MM.1S (cell line): Measurements from ENCODE around the gene TSPOAP1.

ENCODE experiments used
- DNase-seq: peaks from one replicate; pipeline ENCODE4 v3.0.0-alpha.2; 2015
- H2AFZ ChIP-seq: fragments of 300-600 bp; sonication (generic); 2 replicates; pipeline ENCODE4 v1.6.0; 2016; ENCODE audit warnings: antibody characterized with exemption, low read length
- H3F3A ChIP-seq: fragments of 300-600 bp; sonication (generic); 2 replicates; pipeline ENCODE4 v1.6.1; 2016; ENCODE audit warnings: mild to moderate bottlenecking, antibody characterized with exemption, low read length, moderate library complexity, mixed read lengths; ENCODE audit not compliant: insufficient read depth
- H3K27ac ChIP-seq: fragments of 300-600 bp; sonication (generic); 2 replicates; pipeline ENCODE4 v1.5.1; 2016; ENCODE audit warnings: mild to moderate bottlenecking, low read length
- H3K27me3 ChIP-seq: fragments of 300-600 bp; sonication (generic); replicated peaks from 2 replicates; pipeline ENCODE4 v1.6.0; 2016; ENCODE audit warnings: low read length; ENCODE audit not compliant: insufficient read depth
- H3K36me3 ChIP-seq: fragments of 300-600 bp; sonication (generic); replicated peaks from 2 replicates; pipeline ENCODE4 v1.6.1; 2016; ENCODE audit warnings: mild to moderate bottlenecking, low read length, mixed read lengths; ENCODE audit not compliant: insufficient read depth
- H3K4me1 ChIP-seq: fragments of 300-600 bp; sonication (generic); 2 replicates; pipeline ENCODE4 v1.6.1; 2016; ENCODE audit warnings: low read length, mixed read lengths
- H3K4me2 ChIP-seq: fragments of 300-600 bp; sonication (generic); 2 replicates; pipeline ENCODE4 v1.6.0; 2016; ENCODE audit warnings: low read depth, low read length
- H3K4me3 ChIP-seq: fragments of 300-600 bp; sonication (generic); 2 replicates; pipeline ENCODE4 v1.5.1; 2016; ENCODE audit warnings: low read length, mixed read lengths
- H3K79me2 ChIP-seq: fragments of 300-600 bp; sonication (generic); 2 replicates; pipeline ENCODE4 v1.6.1; 2016; ENCODE audit warnings: mixed run types, low read length, mixed read lengths
- H3K9ac ChIP-seq: fragments of 300-600 bp; sonication (generic); 2 replicates; pipeline ENCODE4 v1.6.1; 2016; ENCODE audit warnings: low read length, mixed read lengths
- H3K9me2 ChIP-seq: fragments of 300-600 bp; sonication (generic); replicated peaks from 2 replicates; pipeline ENCODE4 v1.6.1; 2016; ENCODE audit warnings: mild to moderate bottlenecking, low read length, mixed read lengths; ENCODE audit not compliant: insufficient read depth
- H3K9me3 ChIP-seq: fragments of 300-600 bp; sonication (generic); replicated peaks from 2 replicates; pipeline ENCODE4 v1.6.1; 2016; ENCODE audit warnings: mild to moderate bottlenecking, low read length, mixed read lengths; ENCODE audit not compliant: insufficient read depth
- H4K20me1 ChIP-seq: fragments of 300-600 bp; sonication (generic); 2 replicates; pipeline ENCODE4 v1.6.1; 2016; ENCODE audit warnings: mild to moderate bottlenecking, low read length, moderate library complexity, mixed read lengths; ENCODE audit not compliant: insufficient read depth
- CTCF ChIP-seq: fragments of 300-600 bp; sonication (generic); IDR thresholded peaks from 2 replicates; pipeline ENCODE4 v1.5.1; 2016; ENCODE audit warnings: antibody characterized with exemption, low read length, mixed read lengths
- EZH2 ChIP-seq: fragments of 300-600 bp; sonication (generic); optimal IDR thresholded peaks from 2 replicates; pipeline ENCODE3; 2017; ENCODE audit warnings: low read depth, mild to moderate bottlenecking, antibody characterized with exemption, low read length, mixed read lengths
- EZH2phosphoT487 ChIP-seq: fragments of 300-600 bp; sonication (generic); IDR thresholded peaks from 2 replicates; pipeline ENCODE4 v1.6.1; 2018; ENCODE audit warnings: antibody characterized with exemption, low read length

TSPOAP1 gene

GRCh38 chr17:58365185-58365979, 36.8 kb upstream of the TSPOAP1 start:
- 0 out of 2 replicates have a peak, but pooled peaks cover 2% of the 10 kb centered on the region for H3F3A ChIP-seq
- no peak overlapping the region for H3K4me3 ChIP-seq
- no peak overlapping the region for H2AFZ ChIP-seq
- TF ChIP-seq EZH2phosphoT487 = no peak
- no peak for TF ChIP-seq EZH2
- no peak for TF ChIP-seq CTCF
- H3K9me2 ChIP-seq = no peaks in the 10 kb centered on the region
- H3K9ac ChIP-seq = no peak overlapping the region
- H3K9me3 ChIP-seq = no peaks in the 10 kb centered on the region
- peak overlapping the region; percentile 23; the same call in 1 of the 2 replicates for H3K27ac ChIP-seq
- no peaks in the 10 kb centered on the region for H3K27me3 ChIP-seq
- H3K4me1 ChIP-seq = peaks cover 16% of the 10 kb centered on the region
- no peaks in the 10 kb centered on the region for H3K36me3 ChIP-seq
- H3K4me2 ChIP-seq = no peak overlapping the region
- DNase-seq = no peak
- H4K20me1 ChIP-seq = no peaks in the 10 kb centered on the region
- H3K79me2 ChIP-seq = no peaks in the 10 kb centered on the region

GRCh38 chr17:58364270-58364942, 35.8 kb upstream of the TSPOAP1 start:
- Histone ChIP-seq H3K9me2 (no peaks in the 10 kb centered on the region), H3K9ac (no peak overlapping the region), H3K4me2 (no peak overlapping the region), H2AFZ (no peak overlapping the region), H3K9me3 (no peaks in the 10 kb centered on the region), H3K27ac (no peak overlapping the region), H4K20me1 (no peaks in the 10 kb centered on the region), H3K4me1 (peaks cover 16% of the 10 kb centered on the region), H3F3A (0 out of 2 replicates have a peak, but pooled peaks cover 2% of the 10 kb centered on the region), H3K79me2 (no peaks in the 10 kb centered on the region), H3K36me3 (no peaks in the 10 kb centered on the region), H3K4me3 (no peak overlapping the region), H3K27me3 (no peaks in the 10 kb centered on the region)
- no peak for DNase-seq
- no peak for TF ChIP-seq EZH2phosphoT487
- no peak for TF ChIP-seq EZH2
- TF ChIP-seq CTCF = no peak

GRCh38 chr17:58363457-58364185, 35.0 kb upstream of the TSPOAP1 start:
- 0 out of 2 replicates have a peak, but pooled peaks cover 2% of the 10 kb centered on the region for H3F3A ChIP-seq
- H2AFZ ChIP-seq = no peak overlapping the region

More at GRCh38 chr17:58363457-58364185, 35.0 kb upstream of the TSPOAP1 start:
- Histone ChIP-seq H3K79me2 (no peaks in the 10 kb centered on the region), H3K4me2 (no peak overlapping the region), H3K9me2 (no peaks in the 10 kb centered on the region), H3K36me3 (no peaks in the 10 kb centered on the region), H3K4me1 (peaks cover 16% of the 10 kb centered on the region), H3K27ac (no peak overlapping the region), H3K9me3 (no peaks in the 10 kb centered on the region), H4K20me1 (no peaks in the 10 kb centered on the region), H3K27me3 (no peaks in the 10 kb centered on the region), H3K4me3 (no peak overlapping the region), H3K9ac (no peak overlapping the region)
- no peak for DNase-seq
- TF ChIP-seq CTCF (no peak), EZH2phosphoT487 (no peak), EZH2 (no peak)
